A549 (cell line): Measurements from ENCODE around the gene ACSM6. TPM values are rescaled to one million over a fixed set of nuclear protein-coding genes. Genes with fewer than 3 reads are reported as not detected.

Experiments
- ATAC-seq, 2 experiments: fragments of 200-7000 bp in 1 of 2; fragments of >200 bp in 1 of 2; cut with Nextera tagmentation in 1 of 2; cut with Tn5 transposase in 1 of 2; 3 replicates each; pipeline versions ENCODE4 v1.8.0 to v1.9.1; 2018 to 2020; ENCODE audit warnings: mild to moderate bottlenecking in 1 of 2, moderate library complexity in 1 of 2
- CTCF ChIA-PET: fragments of 300-600 bp; sonication (Branson Sonifier 250); formaldehyde crosslinking; extraction: SDS; loops from one replicate; lab custom pipeline; 2021; ENCODE audit warnings: antibody characterized with exemption, inconsistent platforms; lab: Yijun Ruan, JAX
- POLR2A ChIA-PET: fragments of 350-600 bp; formaldehyde crosslinking; extraction: SDS; loops from one replicate; lab custom pipeline; 2021; ENCODE audit warnings: antibody characterized with exemption, inconsistent platforms; lab: Yijun Ruan, JAX
- DNase-seq, 2 experiments: peaks; one replicate each; pipeline versions ENCODE4 v3.0.0 to v3.0.0-alpha.2; 2011 to 2016; ENCODE audit warnings: low read depth in 1 of 2, low spot score in 1 of 2
- FAIRE-seq: peaks from 2 replicates; lab custom pipeline; 2011; peaks lifted over from hg19 to GRCh38; lab: Jason Lieb, UNC
- H3K27ac ChIP-seq, 2 experiments: fragments of >200 bp; sonication (Bioruptor Twin); formaldehyde crosslinking; 3 replicates each; pipeline ENCODE4 v1.5.1; 2016 to 2017
- H3K4me1 ChIP-seq: fragments of >200 bp; sonication (Bioruptor Twin); formaldehyde crosslinking; 3 replicates; pipeline ENCODE4 v1.6.1; 2016
- H3K4me2 ChIP-seq: fragments of >200 bp; sonication (Bioruptor Twin); formaldehyde crosslinking; 3 replicates; pipeline ENCODE4 v1.6.1; 2016
- H3K4me3 ChIP-seq: fragments of >200 bp; sonication (Bioruptor Twin); formaldehyde crosslinking; 3 replicates; pipeline ENCODE4 v1.5.1; 2016
- H3K9me3 ChIP-seq: fragments of >200 bp; sonication (Bioruptor Twin); formaldehyde crosslinking; 3 replicates; pipeline ENCODE4 v1.6.1; 2016
- CBX2 ChIP-seq: fragments of 200-600 bp; sonication (generic); IDR thresholded peaks from 2 replicates; pipeline ENCODE4 v1.6.1; 2016; ENCODE audit warnings: low read depth, mild to moderate bottlenecking, borderline replicate concordance
- CBX8 ChIP-seq: fragments of 200-600 bp; sonication (generic); IDR thresholded peaks from 2 replicates; pipeline ENCODE4 v1.6.1; 2016
- CEBPB ChIP-seq, 2 experiments: fragments of >200 bp in 1 of 2; sonication (Bioruptor Twin) in 1 of 2; formaldehyde crosslinking in 1 of 2; IDR thresholded peaks; 2 replicates each; pipeline ENCODE4 v1.6.1; 2012 to 2016
- CHD4 ChIP-seq: fragments of 200-600 bp; sonication (generic); IDR thresholded peaks from 2 replicates; pipeline ENCODE4 v1.6.1; 2016; ENCODE audit warnings: antibody characterized with exemption, mild to moderate bottlenecking, borderline replicate concordance
- FOSB ChIP-seq: fragments of 250-450 bp; sonication (Bioruptor Pico); IDR thresholded peaks from 2 replicates; pipeline ENCODE4 v1.5.0; 2020; ENCODE audit warnings: mild to moderate bottlenecking, moderate library complexity
- HOXA7 ChIP-seq: fragments of 250-450 bp; sonication (Bioruptor Pico); IDR thresholded peaks from 2 replicates; pipeline ENCODE4 v1.5.0; 2020; ENCODE audit warnings: mild to moderate bottlenecking, moderate library complexity
- HOXB13 ChIP-seq: fragments of 250-450 bp; sonication (Bioruptor Pico); IDR thresholded peaks from 2 replicates; pipeline ENCODE4 v1.5.0; 2020; ENCODE audit warnings: low read depth, mild to moderate bottlenecking, moderate library complexity
- HOXB5 ChIP-seq: fragments of 250-450 bp; sonication (Bioruptor Pico); IDR thresholded peaks from 2 replicates; pipeline ENCODE4 v1.5.0; 2020; ENCODE audit warnings: mild to moderate bottlenecking, moderate library complexity
- JUNB ChIP-seq: fragments of >200 bp; sonication (Bioruptor Twin); formaldehyde crosslinking; IDR thresholded peaks from 2 replicates; pipeline ENCODE4 v1.6.1; 2016
- KDM1A ChIP-seq: fragments of 200-600 bp; sonication (generic); IDR thresholded peaks from 2 replicates; pipeline ENCODE4 v1.6.1; 2016; ENCODE audit warnings: low read depth, mild to moderate bottlenecking
- KDM5A ChIP-seq: fragments of 200-600 bp; sonication (generic); IDR thresholded peaks from 2 replicates; pipeline ENCODE4 v1.6.1; 2016; ENCODE audit warnings: antibody characterized with exemption, mild to moderate bottlenecking
- MAZ ChIP-seq: fragments of 150-350 bp; IDR thresholded peaks from 2 replicates; pipeline ENCODE4 v1.6.1; 2014; ENCODE audit warnings: antibody characterized with exemption, low read depth, low read length, borderline replicate concordance
- NFE2L2 ChIP-seq: fragments of 150-350 bp; conservative IDR thresholded peaks from 2 replicates; pipeline ENCODE4 v1.6.1; 2014; ENCODE audit warnings: low read length
- NR3C1 ChIP-seq: fragments of >200 bp; sonication (Bioruptor Twin); formaldehyde crosslinking; IDR thresholded peaks from 3 replicates; pipeline ENCODE4 v1.6.1; 2017
- POLR2A ChIP-seq: IDR thresholded peaks from 2 replicates; pipeline ENCODE4 v1.6.1; 2012; ENCODE audit warnings: mild to moderate bottlenecking, low read length
- RARB ChIP-seq: fragments of 250-450 bp; sonication (Bioruptor Pico); IDR thresholded peaks from 2 replicates; pipeline ENCODE4 v1.8.0; 2021; ENCODE audit warnings: mild to moderate bottlenecking, moderate library complexity
- RCOR1 ChIP-seq: fragments of 150-350 bp; IDR thresholded peaks from 2 replicates; pipeline ENCODE4 v1.6.1; 2014; ENCODE audit warnings: antibody characterized with exemption, low read length, low read depth
- RFX5 ChIP-seq: fragments of 450-650 bp; IDR thresholded peaks from 2 replicates; pipeline ENCODE4 v1.7.1; 2014; ENCODE audit warnings: antibody characterized with exemption, mild to moderate bottlenecking, moderate library complexity
- SMC3 ChIP-seq: fragments of >200 bp; sonication (Bioruptor Twin); formaldehyde crosslinking; IDR thresholded peaks from 3 replicates; pipeline ENCODE4 v1.6.1; 2018; ENCODE audit warnings: inconsistent platforms
- TFCP2L1 ChIP-seq: fragments of 250-450 bp; sonication (Bioruptor Pico); IDR thresholded peaks from 2 replicates; pipeline ENCODE4 v1.5.0; 2021; ENCODE audit warnings: mild to moderate bottlenecking
- ZFP36 ChIP-seq: fragments of 450-650 bp; IDR thresholded peaks from 2 replicates; pipeline ENCODE4 v1.6.1; 2014; ENCODE audit warnings: borderline replicate concordance; ENCODE audit not compliant: partially characterized antibody
- ZSCAN20 ChIP-seq: fragments of 250-450 bp; sonication (Bioruptor Pico); IDR thresholded peaks from 2 replicates; pipeline ENCODE4 v1.8.0; 2022; ENCODE audit warnings: mild to moderate bottlenecking, moderate library complexity
- WGBS: methylation state at CpG from one replicate; pipeline ENCODE4 v1.1.6; 2017; ENCODE audit errors: missing lambda C conversion rate; 5-methylcytosine and 5-hydroxymethylcytosine counted together
- polyA plus RNA-seq, 4 experiments: library from polyadenylated mRNA; depleted of rRNA in 3 of 4; stranded (reverse); fragments of >200 nt; fragmentation: RNase III in 1 of 4; extraction: RNeasy Plus Mini Kit Qiagen cat#74134 plus additional on column Dnase treatment in 1 of 4; gene quantifications; 2 replicates in 3 of 4; 3 replicates in 1 of 4; pipeline ENCODE4 v1.2.3, GENCODE V29; 2011 to 2017
- TF ChIP-seq, protein P1 (sequence below): IDR thresholded peaks from 2 replicates; pipeline ENCODE4 v1.6.1; 2012; ENCODE audit warnings: low read depth, borderline replicate concordance
- TF ChIP-seq, protein P2 (sequence below): fragments of 250-450 bp; sonication (Bioruptor Pico); IDR thresholded peaks from 2 replicates; pipeline ENCODE4 v1.5.0; 2020; ENCODE audit warnings: low read depth, mild to moderate bottlenecking, moderate library complexity

The ACSM6 gene
- polyA plus RNA-seq, 2 of the 4 experiments (the other 2 are of a cell fraction) = not detected

DNA sequence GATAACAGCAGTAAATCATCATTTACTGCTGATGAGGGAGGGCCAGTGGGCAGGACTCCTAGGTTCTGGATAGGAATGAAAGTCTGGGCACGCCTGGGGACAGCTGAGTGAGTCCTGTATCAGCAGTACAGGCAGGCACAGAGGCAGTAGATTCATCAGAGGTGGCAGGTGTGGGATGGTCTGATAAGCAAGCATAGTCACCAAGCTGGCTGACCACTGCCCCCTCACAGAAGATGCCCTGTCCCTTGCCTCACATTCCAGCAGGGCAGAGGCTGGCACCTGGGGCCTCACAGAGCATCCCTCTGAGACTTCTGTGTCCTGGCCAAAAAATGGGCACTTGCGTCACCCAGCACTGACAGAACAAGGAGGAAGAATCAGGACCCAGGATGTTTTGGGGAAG is 23.2 kb upstream of the ACSM6 start:
- no peak; a peak in 1 of 6 replicates for ATAC-seq
- 67% methylated on average over 2 of the region's 2 CpGs for WGBS
- POLR2A ChIA-PET = no interaction called here

DNA sequence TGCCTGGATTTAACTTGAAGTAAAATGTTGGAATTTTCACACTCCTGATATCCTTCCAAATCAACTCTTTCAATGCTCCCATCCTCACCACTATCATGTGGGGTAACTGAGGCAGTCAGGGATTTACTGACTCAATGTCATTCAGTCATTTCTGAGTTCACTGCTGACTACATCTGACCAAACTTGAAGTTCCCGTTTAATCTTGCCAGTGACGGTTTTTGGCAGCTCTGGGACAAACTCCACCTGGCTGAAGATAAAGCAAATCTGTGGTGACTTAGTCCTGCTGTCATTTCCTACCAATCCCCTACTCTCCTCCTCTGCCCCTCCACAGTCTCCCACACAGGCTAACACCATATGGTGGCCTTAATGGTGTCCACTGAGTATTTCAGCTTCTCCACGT is 22.7 kb upstream of the ACSM6 start:
- Histone ChIP-seq H3K9me3 (no peaks in the 10 kb centered on the region), H3K27ac (no peak overlapping the region), H3K4me1 (no peaks in the 10 kb centered on the region), H3K4me2 (no peak overlapping the region), H3K4me3 (no peak overlapping the region)
- 63% methylated on average over 3 of the region's 3 CpGs for WGBS
- CTCF ChIA-PET = no interaction called here
- DNase-seq = no peak
- POLR2A ChIA-PET = no interaction called here
- TF ChIP-seq FOSB (CRISPR knock-in tag) (no peak), RCOR1 (no peak)
- no peak for FAIRE-seq
- ATAC-seq = no peak

More for the DNA sequence above, 23.2 kb upstream of the ACSM6 start:
- no peaks in the 10 kb centered on the region for H3K4me1 ChIP-seq
- H3K4me2 ChIP-seq = no peak overlapping the region
- no peak overlapping the region for H3K27ac ChIP-seq
- CTCF ChIA-PET = interaction anchor here (0.6 kb wide), 1 partner anchor 37 kb away, joined by 4 read pairs; no protein-coding TSS in a partner anchor
- no peak for FAIRE-seq
- no peak overlapping the region for H3K4me3 ChIP-seq
- peaks cover 3% of the 10 kb centered on the region; the same call in 2 of the 3 replicates for H3K9me3 ChIP-seq
- TF ChIP-seq, protein P1, sequence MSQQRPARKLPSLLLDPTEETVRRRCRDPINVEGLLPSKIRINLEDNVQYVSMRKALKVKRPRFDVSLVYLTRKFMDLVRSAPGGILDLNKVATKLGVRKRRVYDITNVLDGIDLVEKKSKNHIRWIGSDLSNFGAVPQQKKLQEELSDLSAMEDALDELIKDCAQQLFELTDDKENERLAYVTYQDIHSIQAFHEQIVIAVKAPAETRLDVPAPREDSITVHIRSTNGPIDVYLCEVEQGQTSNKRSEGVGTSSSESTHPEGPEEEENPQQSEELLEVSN = no peak
- TF ChIP-seq CBX8 = no peak
- no peak for TF ChIP-seq NFE2L2
- no peak for TF ChIP-seq ZFP36
- no peak for TF ChIP-seq RCOR1
- no peak for TF ChIP-seq MAZ
- TF ChIP-seq CBX2 = no peak
- TF ChIP-seq HOXA7 (CRISPR knock-in tag) = no peak
- TF ChIP-seq KDM1A = no peak
- TF ChIP-seq HOXB5 (CRISPR knock-in tag) = no peak
- TF ChIP-seq ZSCAN20 (CRISPR knock-in tag) = no peak
- TF ChIP-seq TFCP2L1 (CRISPR knock-in tag) = no peak
- TF ChIP-seq RARB (CRISPR knock-in tag) = no peak
- TF ChIP-seq CEBPB (IDR thresholded peaks at IDR 0.05) = no peak
- TF ChIP-seq NR3C1 = no peak
- no peak for TF ChIP-seq SMC3
- TF ChIP-seq CHD4 = no peak
- no peak for TF ChIP-seq POLR2A
- no peak for TF ChIP-seq HOXB13 (CRISPR knock-in tag)
- no peak for DNase-seq

DNA sequence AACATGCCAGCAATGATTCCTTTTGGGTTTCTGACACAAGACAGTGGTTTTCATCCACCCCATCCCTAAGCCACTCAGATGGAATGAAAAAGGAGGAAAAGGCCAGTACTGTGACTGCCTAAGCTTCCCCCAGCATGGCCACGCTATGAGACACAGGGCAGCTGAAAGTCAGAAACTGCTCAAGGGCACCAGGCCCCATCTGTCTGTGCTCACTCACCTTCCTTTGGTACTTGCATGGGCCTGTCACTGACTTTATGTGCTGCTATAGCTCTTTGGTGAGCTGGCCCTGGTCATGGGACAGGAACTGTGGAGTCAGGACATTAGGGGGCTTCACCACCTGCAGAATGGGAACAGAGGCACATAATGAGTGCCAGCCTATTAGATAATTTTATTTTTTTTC is 21.2 kb upstream of the ACSM6 start:
- CTCF ChIA-PET = interaction anchor here (0.8 kb wide), 1 partner anchor 11 kb away, joined by 3 read pairs; no protein-coding TSS in a partner anchor
- H3K9me3 ChIP-seq = no peaks in the 10 kb centered on the region
- TF ChIP-seq, protein P2, sequence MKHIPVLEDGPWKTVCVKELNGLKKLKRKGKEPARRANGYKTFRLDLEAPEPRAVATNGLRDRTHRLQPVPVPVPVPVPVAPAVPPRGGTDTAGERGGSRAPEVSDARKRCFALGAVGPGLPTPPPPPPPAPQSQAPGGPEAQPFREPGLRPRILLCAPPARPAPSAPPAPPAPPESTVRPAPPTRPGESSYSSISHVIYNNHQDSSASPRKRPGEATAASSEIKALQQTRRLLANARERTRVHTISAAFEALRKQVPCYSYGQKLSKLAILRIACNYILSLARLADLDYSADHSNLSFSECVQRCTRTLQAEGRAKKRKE = no peak
- TF ChIP-seq MAZ (no peak), JUNB (no peak), TFCP2L1 (CRISPR knock-in tag) (no peak), RFX5 (no peak), KDM5A (no peak)
- TF ChIP-seq, protein P1 = no peak
- TF ChIP-seq, all 56 proteins: peak for 0
- H3K4me2 ChIP-seq = no peak overlapping the region
- POLR2A ChIA-PET = no interaction called here
- H3K4me3 ChIP-seq = no peak overlapping the region
- peaks cover 3% of the 10 kb centered on the region; the same call in 2 of the 3 replicates for H3K4me1 ChIP-seq
- 92% methylated on average over 1 of the region's 1 CpG for WGBS
- ATAC-seq (no peak), DNase-seq (no peak), FAIRE-seq (no peak)
- no peak overlapping the region for H3K27ac ChIP-seq
